Retinal pigment epithelial cell (primary cell): Measurements from ENCODE around the gene POLA1.
A peak's percentile ranks its signal among the peaks of the same experiment; 100 is the strongest.

ENCODE experiments used
- DNase-seq: peaks from one replicate; pipeline ENCODE4 v3.0.0-alpha.2; 2010; ENCODE audit warnings: low read depth
- H3K4me3 ChIP-seq: 2 replicates; pipeline ENCODE4 v1.5.1; 2011; ENCODE audit warnings: mild to moderate bottlenecking, low read length, control low read depth, moderate library complexity
- CTCF ChIP-seq: conservative IDR thresholded peaks from 2 replicates; pipeline ENCODE4 v1.5.1; 2011; ENCODE audit warnings: low read depth, low read length, control low read depth, inconsistent platforms

The POLA1 gene

GRCh38 chrX:24996096-24996709 is 302.5 kb downstream of the POLA1 start:
- no peak for DNase-seq
- TF ChIP-seq CTCF, result no peak
- no peak overlapping the region for H3K4me3 ChIP-seq

GRCh38 chrX:24999511-24999910 is 305.8 kb downstream of the POLA1 start:
- no peak overlapping the region for H3K4me3 ChIP-seq
- no peak for TF ChIP-seq CTCF
- DNase-seq, result peak; percentile 32

- no peak overlapping the region for H3K4me3 ChIP-seq
- TF ChIP-seq CTCF, result no peak
- no peak for DNase-seq
These were observed 308.3 kb downstream of the POLA1 start for GRCh38 chrX:25001808-25002660.

- no peak for DNase-seq
- no peak for TF ChIP-seq CTCF
- H3K4me3 ChIP-seq, result no peak overlapping the region
These were observed 308.9 kb downstream of the POLA1 start for GRCh38 chrX:25002661-25003020.

GRCh38 chrX:25003066-25003849 is 309.5 kb downstream of the POLA1 start:
- DNase-seq, result no peak
- no peak overlapping the region for H3K4me3 ChIP-seq
- no peak for TF ChIP-seq CTCF

GRCh38 chrX:25004040-25004439 is 310.3 kb downstream of the POLA1 start:
- no peak for DNase-seq
- TF ChIP-seq CTCF, result no peak
- no peak overlapping the region for H3K4me3 ChIP-seq
